ENCODE measurements around the gene ADSL.

Gene ADSL

GRCh38 chr22:40348025-40348658, 1.8 kb downstream of the ADSL start:
- H3K36me3 ChIP-seq (replicated peaks; ENCODE audit: insufficient read depth, low read length): no peaks in the 10 kb centered on the region
- H3K4me2 ChIP-seq (ENCODE audit: low read depth, low read length): peak overlapping the region; percentile 72
- H3K4me3 ChIP-seq (ENCODE audit: low read length): peak overlapping the region; percentile 96; the same call in 1 of the 2 replicates
- H3K79me2 ChIP-seq (ENCODE audit: low read length): peaks cover 49% of the 10 kb centered on the region
- H3K9me3 ChIP-seq (replicated peaks; ENCODE audit: insufficient read depth, low read length): no peaks in the 10 kb centered on the region
- TF ChIP-seq EZH2phosphoT487 (IDR thresholded peaks at IDR 0.05; ENCODE audit: low read length) (no peak), CTCF (IDR thresholded peaks at IDR 0.05; ENCODE audit: low read length) (peak; percentile 83)
- H3K27ac ChIP-seq (ENCODE audit: low read length): no peak overlapping the region
- H4K20me1 ChIP-seq (ENCODE audit: insufficient read depth, low read length): no peaks in the 10 kb centered on the region
- H3F3A ChIP-seq (ENCODE audit: insufficient read depth, low read length): peaks cover 18% of the 10 kb centered on the region
- H2AFZ ChIP-seq (ENCODE audit: low read length): no peak overlapping the region
- H3K27me3 ChIP-seq (replicated peaks; ENCODE audit: insufficient read depth, low read length): no peaks in the 10 kb centered on the region
- peak; percentile 57 for DNase-seq
- no peak overlapping the region for H3K9ac ChIP-seq (ENCODE audit: low read length)
- no peaks in the 10 kb centered on the region for H3K4me1 ChIP-seq (ENCODE audit: low read length)
- no peaks in the 10 kb centered on the region for H3K9me2 ChIP-seq (replicated peaks; ENCODE audit: insufficient read depth, low read length)

- Histone ChIP-seq H3K79me2 (ENCODE audit: low read length) (peaks cover 36% of the 10 kb centered on the region), H3K9ac (ENCODE audit: low read length) (no peak overlapping the region), H4K20me1 (ENCODE audit: insufficient read depth, low read length) (no peaks in the 10 kb centered on the region), H3K4me3 (ENCODE audit: low read length) (no peak overlapping the region), H3K9me2 (replicated peaks; ENCODE audit: insufficient read depth, low read length) (no peaks in the 10 kb centered on the region), H3F3A (ENCODE audit: insufficient read depth, low read length) (0 out of 2 replicates have a peak, but pooled peaks cover 3% of the 10 kb centered on the region), H2AFZ (ENCODE audit: low read length) (no peak overlapping the region), H3K4me2 (ENCODE audit: low read depth, low read length) (no peak overlapping the region), H3K9me3 (replicated peaks; ENCODE audit: insufficient read depth, low read length) (no peaks in the 10 kb centered on the region), H3K27ac (ENCODE audit: low read length) (no peak overlapping the region), H3K36me3 (replicated peaks; ENCODE audit: insufficient read depth, low read length) (peaks cover 8% of the 10 kb centered on the region), H3K4me1 (ENCODE audit: low read length) (no peaks in the 10 kb centered on the region), H3K27me3 (replicated peaks; ENCODE audit: insufficient read depth, low read length) (no peaks in the 10 kb centered on the region)
- no peak for TF ChIP-seq EZH2phosphoT487 (IDR thresholded peaks at IDR 0.05; ENCODE audit: low read length)
- no peak for TF ChIP-seq CTCF (IDR thresholded peaks at IDR 0.05; ENCODE audit: low read length)
- no peak for TF ChIP-seq EZH2 (optimal IDR thresholded peaks at IDR 0.05; ENCODE audit: low read depth, low read length)
- DNase-seq: no peak
Measured at GRCh38 chr22:40352763-40353162, 6.5 kb downstream of the ADSL start.

- Histone ChIP-seq H3K4me3 (ENCODE audit: low read length) (no peak overlapping the region), H3K27ac (ENCODE audit: low read length) (no peak overlapping the region), H3K9ac (ENCODE audit: low read length) (no peak overlapping the region), H3K9me2 (replicated peaks; ENCODE audit: insufficient read depth, low read length) (no peaks in the 10 kb centered on the region), H3K36me3 (replicated peaks; ENCODE audit: insufficient read depth, low read length) (peaks cover 24% of the 10 kb centered on the region), H3K27me3 (replicated peaks; ENCODE audit: insufficient read depth, low read length) (no peaks in the 10 kb centered on the region), H3K9me3 (replicated peaks; ENCODE audit: insufficient read depth, low read length) (no peaks in the 10 kb centered on the region), H2AFZ (ENCODE audit: low read length) (no peak overlapping the region), H3F3A (ENCODE audit: insufficient read depth, low read length) (no peaks in the 10 kb centered on the region), H3K4me2 (ENCODE audit: low read depth, low read length) (no peak overlapping the region), H4K20me1 (ENCODE audit: insufficient read depth, low read length) (no peaks in the 10 kb centered on the region), H3K79me2 (ENCODE audit: low read length) (no peaks in the 10 kb centered on the region), H3K4me1 (ENCODE audit: low read length) (no peaks in the 10 kb centered on the region)
- no peak for TF ChIP-seq EZH2 (optimal IDR thresholded peaks at IDR 0.05; ENCODE audit: low read depth, low read length)
- TF ChIP-seq EZH2phosphoT487 (IDR thresholded peaks at IDR 0.05; ENCODE audit: low read length): no peak
- no peak for TF ChIP-seq CTCF (IDR thresholded peaks at IDR 0.05; ENCODE audit: low read length)
- DNase-seq: no peak
Measured at GRCh38 chr22:40361100-40361499, 14.8 kb downstream of the ADSL start.
